H1 (cell line): ENCODE data around the gene ANKRD17. TPM values are rescaled to one million over a fixed set of nuclear protein-coding genes. Genes with fewer than 3 reads are reported as not detected.

Experiments used
- CTCF ChIA-PET: fragments of 300-600 bp; sonication (Branson Sonifier 250); formaldehyde crosslinking; loops from one replicate; lab custom pipeline; 2021; ENCODE audit not compliant: partially characterized antibody; lab: Charles Lee
- POLR2A ChIA-PET: fragments of 300-600 bp; sonication (Branson Sonifier 250); formaldehyde crosslinking; loops from one replicate; lab custom pipeline; 2021; ENCODE audit warnings: inconsistent platforms; ENCODE audit not compliant: partially characterized antibody; lab: Charles Lee
- DNase-seq, 2 experiments: peaks; one replicate each; pipeline versions ENCODE4 v3.0.0 to v3.0.0-alpha.2; 2010 to 2022; ENCODE audit warnings: low spot score in 2 of 2, low read depth in 1 of 2, mixed read lengths in 1 of 2
- FAIRE-seq: peaks from 2 replicates; lab custom pipeline; 2011; peaks lifted over from hg19 to GRCh38; lab: Jason Lieb, UNC
- H2AFZ ChIP-seq: 2 replicates; pipeline ENCODE4 v1.8.1; 2012; ENCODE audit warnings: low read length, inconsistent platforms
- H2AK5ac ChIP-seq: 2 replicates; pipeline ENCODE4 v1.6.1; 2013; ENCODE audit warnings: low read depth, low read length
- H2BK120ac ChIP-seq: replicated peaks from 2 replicates; pipeline ENCODE3; 2013; ENCODE audit warnings: low read depth, low read length, inconsistent platforms
- H2BK12ac ChIP-seq: 2 replicates; pipeline ENCODE4 v1.6.1; 2013; ENCODE audit warnings: low read depth, low read length
- H2BK15ac ChIP-seq: 2 replicates; pipeline ENCODE4 v1.6.1; 2013; ENCODE audit warnings: low read length
- H2BK20ac ChIP-seq: 2 replicates; pipeline ENCODE4 v1.6.1; 2013; ENCODE audit warnings: low read length
- H2BK5ac ChIP-seq: 2 replicates; pipeline ENCODE4 v1.6.1; 2013; ENCODE audit warnings: low read depth, low read length
- H3K14ac ChIP-seq: 2 replicates; pipeline ENCODE4 v1.6.1; 2013; ENCODE audit warnings: inconsistent platforms; ENCODE audit not compliant: insufficient read length
- H3K18ac ChIP-seq: 2 replicates; pipeline ENCODE4 v1.6.1; 2013; ENCODE audit warnings: low read length; ENCODE audit errors: extremely low read depth
- H3K23ac ChIP-seq: 2 replicates; pipeline ENCODE4 v1.6.1; 2013; ENCODE audit warnings: inconsistent platforms; ENCODE audit not compliant: insufficient read length
- H3K23me2 ChIP-seq: 2 replicates; pipeline ENCODE4 v1.6.1; 2013; ENCODE audit warnings: low read depth, low read length
- H3K27ac ChIP-seq: 2 replicates; pipeline ENCODE4 v1.6.1; 2011; ENCODE audit warnings: low read depth, low read length, inconsistent platforms
- H3K27me3 ChIP-seq, 4 experiments: replicated peaks in 1 of 4; 1 replicate in 1 of 4; 2 replicates in 3 of 4; pipeline versions ENCODE4 v1.6.1 to v1.8.1; 2011 to 2013; ENCODE audit warnings: low read length in 3 of 4, mild to moderate bottlenecking in 3 of 4, inconsistent platforms in 2 of 4, mixed read lengths in 2 of 4, moderate library complexity in 1 of 4; ENCODE audit not compliant: control insufficient read depth in 3 of 4, insufficient read depth in 3 of 4; ENCODE audit errors: extremely low read depth in 1 of 4
- H3K36me3 ChIP-seq, 4 experiments: 2 replicates each; pipeline versions ENCODE4 v1.6.1 to v1.8.1; 2011 to 2013; ENCODE audit warnings: mild to moderate bottlenecking in 4 of 4, low read length in 3 of 4, moderate library complexity in 2 of 4, control low read depth in 1 of 4, inconsistent platforms in 1 of 4; ENCODE audit not compliant: insufficient read depth in 4 of 4, control insufficient read depth in 2 of 4
- H3K4ac ChIP-seq: replicated peaks from 2 replicates; pipeline ENCODE3; 2013; ENCODE audit warnings: low read length, low read depth, mixed read lengths, inconsistent platforms; ENCODE audit not compliant: insufficient read length
- H3K4me1 ChIP-seq, 4 experiments: replicated peaks in 1 of 4; 1 replicate in 1 of 4; 2 replicates in 3 of 4; pipeline versions ENCODE4 v1.6.1 to v1.8.1; 2011 to 2013; ENCODE audit warnings: low read length in 3 of 4, inconsistent platforms in 2 of 4, mixed read lengths in 1 of 4; ENCODE audit not compliant: insufficient read depth in 4 of 4, control insufficient read depth in 3 of 4
- H3K4me2 ChIP-seq, 2 experiments: 2 replicates each; pipeline versions ENCODE4 v1.6.1 to v1.8.1; 2011 to 2013; ENCODE audit warnings: low read depth in 2 of 2, low read length in 2 of 2, control low read depth in 1 of 2, inconsistent platforms in 1 of 2, mild to moderate bottlenecking in 1 of 2; ENCODE audit not compliant: insufficient read depth in 1 of 2
- H3K4me3 ChIP-seq, 4 experiments: fragments of 200-600, 300-600 bp in 1 of 4; sonication (generic), shearing (Covaris generic), sonication (Bioruptor Twin) in 1 of 4; 2 replicates each; pipeline versions ENCODE4 v1.5.1 to v1.8.1; 2011 to 2016; ENCODE audit warnings: low read length in 4 of 4, low read depth in 3 of 4, control low read depth in 2 of 4, inconsistent platforms in 2 of 4, mild to moderate bottlenecking in 2 of 4, mixed read lengths in 1 of 4, moderate library complexity in 1 of 4; ENCODE audit not compliant: insufficient read depth in 2 of 4; ENCODE audit errors: extremely low read depth in 1 of 4
- H3K56ac ChIP-seq: replicated peaks from 2 replicates; pipeline ENCODE3; 2013; ENCODE audit warnings: low read depth, mild to moderate bottlenecking, mixed read lengths, low read length, inconsistent platforms; ENCODE audit not compliant: insufficient read length
- H3K79me1 ChIP-seq: 2 replicates; pipeline ENCODE4 v1.6.1; 2013; ENCODE audit warnings: low read depth, low read length, control low read depth
- H3K79me2 ChIP-seq, 2 experiments: 2 replicates each; pipeline versions ENCODE4 v1.6.1 to v1.8.1; 2012 to 2013; ENCODE audit warnings: low read length in 2 of 2, mild to moderate bottlenecking in 2 of 2, inconsistent platforms in 1 of 2; ENCODE audit not compliant: insufficient read depth in 2 of 2, control insufficient read depth in 1 of 2
- H3K9ac ChIP-seq, 4 experiments: replicated peaks in 1 of 4; 1 replicate in 1 of 4; 2 replicates in 3 of 4; pipeline versions ENCODE4 v1.6.1 to v1.8.1; 2011 to 2013; ENCODE audit warnings: low read depth in 3 of 4, low read length in 3 of 4, control low read depth in 2 of 4, mild to moderate bottlenecking in 2 of 4, moderate library complexity in 2 of 4, inconsistent platforms in 1 of 4; ENCODE audit errors: extremely low read depth in 1 of 4
- H3K9me3 ChIP-seq, 2 experiments: 2 replicates each; pipeline versions ENCODE4 v1.6.1 to v1.8.1; 2012 to 2013; ENCODE audit warnings: mild to moderate bottlenecking in 2 of 2, moderate library complexity in 2 of 2, control low read depth in 1 of 2, inconsistent platforms in 1 of 2, low read depth in 1 of 2, low read length in 1 of 2, mixed read lengths in 1 of 2; ENCODE audit not compliant: insufficient read depth in 2 of 2
- H4K20me1 ChIP-seq, 2 experiments: replicated peaks in 1 of 2; 2 replicates each; pipeline versions ENCODE3 to v1.8.1; 2011 to 2013; ENCODE audit warnings: inconsistent platforms in 2 of 2, low read length in 2 of 2, mild to moderate bottlenecking in 1 of 2; ENCODE audit not compliant: insufficient read depth in 2 of 2, control insufficient read depth in 1 of 2
- H4K5ac ChIP-seq: 2 replicates; pipeline ENCODE4 v1.6.1; 2013; ENCODE audit warnings: low read length, low read depth, mixed read lengths, inconsistent platforms; ENCODE audit not compliant: insufficient read length
- H4K8ac ChIP-seq: 2 replicates; pipeline ENCODE4 v1.8.0; 2013; ENCODE audit warnings: mild to moderate bottlenecking, moderate library complexity, low read length, inconsistent platforms; ENCODE audit not compliant: insufficient read depth; ENCODE audit errors: extremely low read depth
- H4K91ac ChIP-seq: replicated peaks from 2 replicates; pipeline ENCODE3; 2013; ENCODE audit warnings: low read length, mixed read lengths, inconsistent platforms; ENCODE audit not compliant: insufficient read length
- ATF3 ChIP-seq: IDR thresholded peaks from 2 replicates; pipeline ENCODE4 v1.6.1; 2011; ENCODE audit warnings: low read depth, mild to moderate bottlenecking, low read length; ENCODE audit not compliant: insufficient read depth
- BACH1 ChIP-seq: IDR thresholded peaks from 2 replicates; pipeline ENCODE4 v1.6.1; 2012; ENCODE audit warnings: low read length, improper control_type of control experiment
- FOSL1 ChIP-seq: IDR thresholded peaks from 2 replicates; pipeline ENCODE4 v1.6.1; 2011; ENCODE audit warnings: mild to moderate bottlenecking, low read depth, low read length, moderate library complexity; ENCODE audit not compliant: insufficient read depth
- POLR2A ChIP-seq, 2 experiments: IDR thresholded peaks; 1 replicate in 1 of 2; 2 replicates in 1 of 2; pipeline ENCODE4 v1.6.1; 2011; ENCODE audit warnings: low read depth in 2 of 2, low read length in 2 of 2, mild to moderate bottlenecking in 2 of 2; ENCODE audit errors: control extremely low read depth in 1 of 2
- POLR2AphosphoS5 ChIP-seq: IDR thresholded peaks from 2 replicates; pipeline ENCODE4 v1.6.1; 2011; ENCODE audit warnings: low read depth, low read length
- USF2 ChIP-seq: IDR thresholded peaks from 2 replicates; pipeline ENCODE4 v1.6.1; 2011; ENCODE audit warnings: low read length, improper control_type of control experiment
- WGBS, 2 experiments: shearing (Covaris generic) in 1 of 2; methylation state at CpG; one replicate each; pipeline versions ENCODE4 v1.1.6 to v1.1.7; 2013 to 2015; ENCODE audit warnings: low lambda C conversion rate in 2 of 2, mixed read lengths in 2 of 2, inconsistent platforms in 1 of 2, low coverage in 1 of 2, missing lambda C conversion rate in 1 of 2; ENCODE audit not compliant: insufficient replicate concordance in 2 of 2, insufficient coverage in 1 of 2, insufficient read length in 1 of 2; ENCODE audit errors: extremely low coverage in 1 of 2, missing lambda C conversion rate in 1 of 2; 5-methylcytosine and 5-hydroxymethylcytosine counted together
- polyA plus RNA-seq, 7 experiments: library from polyadenylated mRNA; depleted of rRNA in 3 of 7; stranded (reverse) in 5 of 7; unstranded in 2 of 7; fragments of >200 nt in 5 of 7; fragments of 200-250 nt in 2 of 7; gene quantifications; 1 replicate in 5 of 7; 2 replicates in 1 of 7; 4 replicates in 1 of 7; pipeline versions ENCODE4 v1.2.1 to v1.2.3, GENCODE V29; 2011 to 2013; ENCODE audit warnings: missing spikeins in 2 of 7, mixed read lengths in 2 of 7
- total RNA-seq: library from RNA; stranded (reverse); fragmentation: NEBNext Ultra II Directional; extraction: Animal tissue kit (Norgen Biotek cat#: 25700); gene quantifications from 2 replicates; pipeline ENCODE4 v1.2.1, GENCODE V29; 2021

Gene ANKRD17
- total and polyA plus RNA-seq, 2 of the 8 experiments (the other 6 are each of a cell fraction or from before 2014, with no cell fraction given) = 42.4 to 93.7 TPM

GRCh38 chr4:73086095-73086868 is 172.3 kb downstream of the ANKRD17 start:
- H3K23ac ChIP-seq = no peak overlapping the region
- no peaks in the 10 kb centered on the region for H3K9me3 ChIP-seq
- H2BK15ac ChIP-seq = no peak overlapping the region
- H3K56ac ChIP-seq = no peak overlapping the region
- H3K27me3 ChIP-seq = no peaks in the 10 kb centered on the region
- no peak overlapping the region for H2AFZ ChIP-seq
- no peak overlapping the region for H2AK5ac ChIP-seq
- H2BK12ac ChIP-seq = no peak overlapping the region
- no peaks in the 10 kb centered on the region for H3K23me2 ChIP-seq
- H3K79me2 ChIP-seq = peaks cover 0 to 2% of the 10 kb centered on the region in 2 experiments; a peak in 1 of 4 replicates
- H2BK5ac ChIP-seq = no peak overlapping the region
- H3K4ac ChIP-seq = no peak overlapping the region
- H3K36me3 ChIP-seq = peaks cover 4 to 50% (median 19%) of the 10 kb centered on the region in 4 experiments; a peak in 7 of 8 replicates
- H3K27ac ChIP-seq = no peak overlapping the region
- no peak overlapping the region for H3K4me3 ChIP-seq
- no peaks in the 10 kb centered on the region for H3K79me1 ChIP-seq
- no peak overlapping the region for H3K4me2 ChIP-seq
- FAIRE-seq (no peak), DNase-seq (no peak)
- H3K9ac ChIP-seq = no peak overlapping the region
- no peak overlapping the region for H4K5ac ChIP-seq
- H4K8ac ChIP-seq = no peak overlapping the region
- no peak overlapping the region for H3K18ac ChIP-seq
- POLR2A ChIA-PET = no interaction called here
- TF ChIP-seq FOSL1 (no peak), BACH1 (no peak), ATF3 (no peak), USF2 (no peak), POLR2AphosphoS5 (no peak), POLR2A (IDR thresholded peaks at IDR 0.05; ENCODE audit: control extremely low read depth in 1 of 2, low read depth in 2 of 2, low read length in 2 of 2) (no peak)
- H2BK120ac ChIP-seq = no peak overlapping the region
- H2BK20ac ChIP-seq = no peak overlapping the region
- 90 to 100% methylated on average over 1 to 6 of the region's 6 CpGs for whole genome bisulfite sequencing, 2 experiments
- H4K20me1 ChIP-seq = no peaks in the 10 kb centered on the region
- H3K14ac ChIP-seq = no peak overlapping the region
- CTCF ChIA-PET = interaction anchor here (0.6 to 0.9 kb wide), 2 partner anchors 29 to 31 kb away, joined by 3 to 4 read pairs; no protein-coding TSS in a partner anchor
- H3K4me1 ChIP-seq = no peaks in the 10 kb centered on the region
- no peak overlapping the region for H4K91ac ChIP-seq
